ENCODE results near the gene AFF3.
"Not testable (repeated sequence)": the region's sequence is repeated elsewhere in the genome, so short reads cannot be mapped to it uniquely, and the experiment has no call there.

GRCh38 chr2:99933491-99933890 lies 208.9 kb downstream of the AFF3 start:
- not testable (repeated sequence) for TF ChIP-seq POLR2A (IDR thresholded peaks at IDR 0.05); CTCF (IDR thresholded peaks at IDR 0.05 in 8 of 11, conservative IDR thresholded peaks at IDR 0.05 in 3 of 11); POLR2AphosphoS5 (IDR thresholded peaks at IDR 0.05)

Data from spleen (tissue), 7 donors.